KG1 (cell line): ENCODE measurements around the gene PLEKHF1.
"Not testable (repeated sequence)": the region's sequence is repeated elsewhere in the genome, so short reads cannot be mapped to it uniquely, and the experiment has no call there.

ENCODE experiments used
- DNase-seq: peaks from one replicate; lab custom pipeline; 2025; lab: John Stamatoyannopoulos, UW

PLEKHF1 gene

DNA sequence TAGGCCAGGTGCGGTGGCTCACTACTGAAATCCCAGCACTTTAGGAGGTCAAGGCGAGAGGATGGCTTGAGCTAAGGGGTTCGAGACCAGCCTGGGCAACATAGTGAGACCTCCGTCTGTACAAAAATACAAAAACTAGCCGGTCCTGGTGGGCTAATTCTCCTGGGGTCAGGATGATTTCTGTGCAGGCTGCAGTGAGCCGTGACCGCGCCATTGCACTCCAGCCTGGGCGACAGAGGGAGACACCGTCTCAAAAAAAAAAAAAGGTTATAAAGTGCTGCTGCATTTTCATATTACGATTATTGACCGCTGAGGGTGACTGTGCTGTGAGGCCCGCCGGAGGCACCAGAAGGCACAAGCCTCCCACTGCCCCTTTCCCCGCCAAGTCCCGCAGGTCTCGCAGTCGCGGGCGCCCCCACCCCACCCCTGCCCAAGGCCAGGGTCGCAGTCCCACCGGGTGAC lies 477 bp upstream of the PLEKHF1 start:
- DNase-seq, result no peak

DNA sequence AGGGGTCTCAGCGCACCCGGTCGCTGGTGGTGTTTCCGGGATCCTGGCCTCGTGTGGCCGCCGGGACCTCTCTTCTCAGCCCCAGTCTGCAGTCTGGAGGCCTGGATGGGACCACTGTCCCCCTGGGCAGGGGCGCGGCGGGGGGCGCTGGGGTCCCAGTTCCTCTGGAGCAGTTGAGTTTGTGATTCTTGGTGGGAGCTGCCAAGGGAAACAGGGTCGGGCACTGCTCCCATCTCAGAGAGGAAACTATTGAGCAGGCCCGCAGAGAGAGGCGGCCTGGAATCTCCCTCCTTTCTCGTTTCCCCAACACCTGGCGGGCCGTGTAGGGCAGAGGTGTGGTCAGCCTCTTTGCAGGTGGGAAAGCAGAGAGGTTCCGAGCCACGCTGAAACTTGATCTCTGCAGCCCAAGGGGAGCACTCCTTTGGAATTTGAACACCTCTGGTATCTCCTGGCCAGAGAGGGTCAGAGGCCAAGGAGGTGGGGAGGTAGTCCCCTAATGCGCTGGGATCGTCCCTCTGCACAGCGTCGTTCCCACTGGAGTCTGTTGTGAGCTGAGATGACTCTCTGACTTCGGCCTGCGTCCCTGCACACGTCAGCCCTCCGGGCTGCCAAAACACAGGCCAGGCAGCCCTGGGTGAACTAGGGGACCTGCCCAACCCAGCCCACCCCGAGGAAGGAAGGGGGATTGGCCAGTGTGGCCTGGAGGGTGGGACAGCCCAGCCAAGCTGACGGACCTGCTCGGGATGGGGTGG lies 741 bp downstream of the PLEKHF1 start:
- no peak for DNase-seq

DNA sequence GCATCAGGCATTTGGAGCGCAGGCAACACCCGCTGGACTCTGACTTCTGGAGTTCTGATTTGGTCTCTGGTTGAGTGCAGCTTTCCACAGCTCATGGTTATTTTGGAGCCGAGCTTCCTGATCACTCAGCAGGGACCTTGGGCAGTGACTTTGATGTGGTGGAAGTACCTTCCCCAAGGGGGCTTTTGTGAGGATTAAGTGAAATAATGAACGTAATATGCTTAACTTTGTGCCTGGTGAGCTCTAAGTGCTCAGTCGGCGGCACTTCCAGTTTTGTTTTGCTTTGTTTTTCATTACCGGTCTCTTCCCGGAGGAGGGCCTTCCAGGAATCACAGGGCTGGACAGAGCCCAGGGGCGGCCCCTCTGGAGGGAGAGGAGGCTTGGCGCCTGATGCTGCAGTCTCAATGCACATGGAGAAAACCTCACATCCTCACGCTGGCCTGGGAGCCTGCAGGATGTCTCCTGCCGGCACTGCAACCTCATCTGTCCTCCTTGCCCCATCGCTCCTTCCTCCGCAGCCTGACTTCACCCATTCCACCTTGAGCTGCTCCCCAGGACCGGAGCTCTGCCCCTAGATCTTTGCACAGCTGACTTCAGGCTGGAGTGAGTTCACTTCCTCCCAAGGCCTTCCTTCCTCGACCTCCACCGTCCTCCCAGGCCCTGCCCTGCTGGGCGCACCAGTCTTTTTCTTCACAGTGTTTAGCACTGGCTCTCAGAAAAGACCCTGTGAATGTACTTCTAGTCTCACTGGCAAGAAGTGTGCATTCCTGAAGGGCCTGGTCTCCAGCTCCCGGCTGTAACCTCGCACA lies 1.5 kb downstream of the PLEKHF1 start:
- DNase-seq, result no peak

DNA sequence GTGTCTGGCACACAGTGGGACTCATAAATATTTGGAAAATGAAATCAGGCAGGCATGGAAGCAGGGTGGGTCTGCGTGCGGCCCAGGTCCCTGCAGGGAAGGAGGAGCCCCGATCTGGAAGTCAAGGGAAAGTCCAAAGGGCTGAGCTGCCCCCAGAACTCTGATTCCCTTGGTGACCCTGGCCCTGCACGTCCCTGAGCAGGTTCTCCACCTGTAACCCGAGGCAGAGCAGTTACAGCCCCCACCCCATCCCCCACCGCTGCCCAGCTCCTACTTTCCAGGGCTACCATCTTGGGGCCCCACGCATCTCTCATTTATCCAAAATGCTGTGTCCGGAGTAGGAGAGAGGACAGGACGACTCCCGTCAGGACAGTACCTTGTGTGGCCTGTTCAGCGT lies 2.1 kb downstream of the PLEKHF1 start:
- DNase-seq, result no peak

DNA sequence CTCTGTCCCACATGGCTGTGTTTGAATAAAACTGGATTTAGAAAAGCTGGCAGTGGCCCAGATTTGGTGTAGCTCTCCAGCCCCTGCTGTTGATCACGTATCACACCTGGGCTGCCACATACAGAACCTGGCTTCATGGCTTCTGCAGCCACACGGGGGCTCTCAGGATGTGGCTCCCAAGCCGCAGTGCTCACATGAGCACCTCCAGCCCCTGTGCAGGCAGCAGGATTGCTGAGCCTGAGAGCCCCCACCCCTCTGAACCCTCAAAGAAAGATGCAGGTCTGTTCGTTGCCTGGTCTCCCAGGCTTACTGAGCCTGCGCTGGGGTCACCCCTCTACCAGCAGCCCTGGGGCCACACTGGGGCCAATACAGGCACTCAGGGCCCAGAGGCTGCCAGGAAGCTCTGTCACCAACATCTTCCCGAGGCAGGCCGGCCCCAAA lies 2.7 kb downstream of the PLEKHF1 start:
- no peak for DNase-seq

DNA sequence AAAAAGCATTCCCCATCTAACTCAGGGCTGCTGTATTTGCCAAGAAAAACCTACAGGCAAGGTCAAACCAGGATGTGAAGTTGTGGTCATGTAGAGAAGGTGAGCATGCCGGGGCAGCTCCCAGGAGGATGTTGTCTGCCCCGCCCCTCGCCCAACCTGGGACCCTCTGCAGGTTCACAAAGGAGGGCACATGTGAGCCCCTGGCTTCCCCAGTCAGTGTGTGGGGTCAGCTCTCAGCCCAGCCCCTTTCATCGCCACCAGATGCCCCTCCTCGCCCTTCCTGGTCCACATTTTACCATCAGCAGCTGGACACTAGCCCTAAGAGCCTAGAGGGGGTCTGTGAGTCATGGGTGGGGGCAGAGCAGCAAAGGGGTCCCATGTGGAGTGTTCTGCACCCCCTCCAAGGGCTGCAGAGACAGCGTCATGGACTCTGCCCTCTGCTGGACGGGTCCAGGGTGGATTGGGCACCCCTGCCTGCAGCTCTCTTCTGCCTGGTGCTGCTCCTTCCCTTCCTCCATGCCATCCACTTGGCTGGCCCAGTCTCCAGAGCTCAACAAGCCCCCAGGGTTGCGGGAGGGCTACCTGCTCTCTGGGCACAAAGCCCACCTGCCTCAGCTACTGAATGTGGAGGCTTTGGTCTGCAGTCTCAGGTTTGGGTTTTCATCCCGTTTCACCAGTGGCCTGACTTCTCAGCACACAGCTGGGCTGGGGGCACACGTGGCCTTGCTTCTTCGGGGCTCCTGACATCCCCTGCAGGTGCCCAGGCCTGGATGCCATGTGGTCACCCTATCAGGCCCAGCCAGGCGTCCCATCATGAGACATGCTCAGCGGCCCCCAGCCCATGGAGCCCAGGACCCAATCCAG lies 3.7 kb downstream of the PLEKHF1 start:
- DNase-seq, result no peak

DNA sequence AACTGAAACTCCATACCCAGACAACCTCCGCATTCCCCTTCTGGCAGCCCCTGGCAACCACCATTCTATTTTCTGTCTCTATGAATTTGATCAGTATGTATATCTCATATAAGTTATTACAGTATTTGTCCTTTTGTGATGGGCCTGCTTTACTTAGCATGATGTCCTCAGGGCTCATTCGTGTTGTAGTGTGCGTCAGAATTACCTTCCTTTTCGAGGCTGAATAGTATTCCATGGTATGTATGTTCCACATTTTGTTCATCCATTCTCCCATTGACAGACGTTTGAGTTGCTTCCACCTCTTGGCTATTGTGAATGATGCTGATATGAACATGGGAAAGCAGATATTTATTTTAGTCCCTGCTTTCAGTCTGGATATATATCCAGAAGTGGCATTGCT lies 5.0 kb downstream of the PLEKHF1 start:
- DNase-seq, result no peak

DNA sequence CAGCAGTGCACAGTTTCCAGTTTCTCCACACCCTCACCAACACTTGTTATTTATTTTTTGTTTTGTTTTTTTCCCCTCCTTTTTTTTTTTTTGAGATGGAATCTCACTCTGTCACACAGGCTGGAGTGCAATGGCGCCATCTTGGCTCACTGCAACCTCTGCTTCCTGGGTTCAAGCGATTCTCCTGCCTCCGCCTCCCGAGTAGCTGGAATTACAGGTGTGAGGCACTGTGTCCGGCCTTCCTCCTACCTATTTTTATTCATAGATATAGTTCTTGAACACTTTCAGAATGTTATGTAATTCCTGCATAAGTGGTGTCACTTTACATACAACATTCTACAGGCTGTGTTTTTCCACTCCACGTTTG lies 5.7 kb downstream of the PLEKHF1 start:
- DNase-seq, result not testable (repeated sequence)

DNA sequence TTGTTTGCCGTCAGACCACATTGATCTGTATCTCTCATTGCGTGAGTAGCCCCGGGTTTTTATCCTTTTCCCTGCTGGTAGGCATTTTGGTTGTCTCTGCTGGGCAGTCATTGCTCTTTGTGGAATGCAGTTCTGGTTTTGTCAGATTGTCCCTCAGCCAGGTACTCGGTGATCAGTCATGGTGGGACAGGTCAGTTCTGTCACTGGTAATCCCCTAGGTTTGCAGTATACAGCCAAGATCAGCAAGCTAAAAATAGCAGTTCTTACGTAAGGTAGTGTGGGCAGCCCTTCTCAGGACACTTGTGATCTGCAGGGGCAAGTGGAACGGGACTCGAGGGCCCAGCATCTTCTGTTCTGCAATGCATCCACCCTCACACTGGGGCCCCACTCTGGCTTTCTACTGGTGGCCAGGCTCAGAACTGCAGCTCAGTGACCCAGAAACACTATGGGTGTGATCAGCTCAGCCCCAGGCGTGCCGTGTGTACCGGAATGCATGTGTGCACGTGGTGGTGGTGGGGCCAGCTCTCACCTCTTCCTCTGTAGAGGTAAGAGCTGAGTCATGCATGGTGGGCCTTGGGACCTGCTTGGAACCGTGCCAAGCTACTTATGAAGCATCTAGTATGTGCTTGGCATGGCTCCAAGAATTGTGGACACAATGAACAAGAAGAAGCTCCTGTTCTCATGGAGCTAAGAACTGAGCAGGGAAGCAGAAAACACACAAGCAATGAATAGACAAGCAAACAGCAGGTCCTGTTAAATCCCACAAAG lies 6.3 kb downstream of the PLEKHF1 start:
- no peak for DNase-seq

DNA sequence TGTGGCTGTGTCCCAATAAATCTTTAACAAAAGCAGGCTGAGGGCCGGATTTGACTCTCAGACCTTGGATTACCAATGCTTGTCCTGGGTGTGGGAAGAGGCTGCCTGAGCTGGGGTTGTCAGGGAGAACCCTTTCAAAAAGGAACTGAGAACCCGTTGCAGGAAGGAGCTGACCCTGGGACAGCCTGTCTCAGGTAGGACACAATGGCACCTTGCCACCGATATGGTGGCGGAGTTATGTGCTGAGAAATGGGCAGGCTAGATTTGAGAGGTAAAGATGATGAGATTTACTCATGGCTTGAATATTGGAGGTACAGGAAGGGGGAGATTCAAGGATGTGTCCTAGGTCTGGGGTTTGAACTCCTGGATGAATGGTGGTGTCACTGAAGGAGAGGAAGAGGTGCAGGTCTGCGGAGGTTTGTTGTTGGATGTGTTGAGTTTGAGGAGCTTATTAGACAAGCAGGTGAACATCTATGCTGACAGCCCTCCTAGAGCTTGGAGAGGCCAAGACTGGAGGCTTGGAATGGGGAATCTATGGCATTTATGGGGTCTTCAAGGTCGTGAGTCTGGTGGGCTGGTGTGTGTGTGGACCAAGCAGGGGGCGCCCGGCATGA lies 7.2 kb downstream of the PLEKHF1 start:
- no peak for DNase-seq

DNA sequence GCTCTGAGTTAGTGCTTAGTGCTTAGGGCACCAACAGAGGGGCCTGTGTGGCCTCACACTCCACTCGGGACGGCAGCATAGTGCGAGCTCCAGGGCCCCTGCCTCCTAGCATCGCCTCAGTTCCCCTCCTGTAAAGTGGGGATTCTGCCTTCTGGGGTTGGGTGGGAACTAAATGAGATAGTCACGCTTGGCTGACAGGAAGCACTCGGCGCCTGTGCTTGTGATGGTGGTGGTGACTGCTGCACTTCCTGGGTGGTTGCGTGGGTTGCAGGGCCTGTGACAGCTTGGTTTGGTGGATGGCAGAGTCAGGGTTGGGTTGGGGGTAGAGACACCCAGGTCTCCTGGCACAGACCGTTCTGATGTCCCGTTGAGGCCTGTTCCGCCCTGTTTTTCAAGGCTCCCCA lies 7.7 kb downstream of the PLEKHF1 start:
- DNase-seq, result no peak

DNA sequence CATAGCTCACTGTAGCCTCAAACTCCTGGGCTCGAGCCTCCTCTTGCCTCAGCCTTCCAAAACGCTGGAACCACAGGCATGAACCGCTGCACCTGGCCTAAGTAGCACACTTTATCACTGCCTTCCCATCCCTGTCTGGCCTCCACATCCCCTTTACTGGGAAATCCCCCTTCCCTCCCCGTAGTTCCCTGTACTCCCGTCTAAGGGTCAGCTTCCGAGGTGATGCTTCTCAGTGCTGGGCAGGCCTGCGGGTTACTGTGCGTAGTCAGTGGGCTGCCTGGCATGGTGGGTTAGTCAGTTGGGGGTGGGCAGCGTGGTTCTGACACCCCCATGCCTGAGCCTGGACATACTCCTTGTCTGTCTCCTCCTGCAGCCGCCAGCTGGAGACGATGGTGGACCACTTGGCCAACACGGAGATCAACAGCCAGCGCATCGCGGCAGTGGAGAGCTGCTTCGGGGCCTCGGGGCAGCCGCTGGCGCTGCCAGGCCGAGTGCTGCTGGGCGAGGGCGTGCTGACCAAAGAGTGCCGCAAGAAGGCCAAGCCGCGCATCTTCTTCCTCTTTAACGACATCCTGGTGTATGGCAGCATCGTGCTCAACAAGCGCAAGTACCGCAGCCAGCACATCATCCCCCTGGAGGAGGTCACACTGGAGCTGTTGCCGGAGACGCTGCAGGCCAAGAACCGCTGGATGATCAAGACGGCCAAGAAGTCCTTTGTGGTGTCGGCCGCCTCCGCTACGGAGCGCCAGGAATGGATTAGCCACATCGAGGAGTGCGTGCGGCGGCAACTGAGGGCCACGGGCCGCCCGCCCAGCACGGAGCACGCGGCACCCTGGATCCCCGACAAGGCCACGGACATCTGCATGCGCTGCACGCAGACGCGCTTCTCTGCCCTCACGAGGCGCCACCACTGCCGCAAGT lies 8.4 kb downstream of the PLEKHF1 start:
- no peak for DNase-seq

DNA sequence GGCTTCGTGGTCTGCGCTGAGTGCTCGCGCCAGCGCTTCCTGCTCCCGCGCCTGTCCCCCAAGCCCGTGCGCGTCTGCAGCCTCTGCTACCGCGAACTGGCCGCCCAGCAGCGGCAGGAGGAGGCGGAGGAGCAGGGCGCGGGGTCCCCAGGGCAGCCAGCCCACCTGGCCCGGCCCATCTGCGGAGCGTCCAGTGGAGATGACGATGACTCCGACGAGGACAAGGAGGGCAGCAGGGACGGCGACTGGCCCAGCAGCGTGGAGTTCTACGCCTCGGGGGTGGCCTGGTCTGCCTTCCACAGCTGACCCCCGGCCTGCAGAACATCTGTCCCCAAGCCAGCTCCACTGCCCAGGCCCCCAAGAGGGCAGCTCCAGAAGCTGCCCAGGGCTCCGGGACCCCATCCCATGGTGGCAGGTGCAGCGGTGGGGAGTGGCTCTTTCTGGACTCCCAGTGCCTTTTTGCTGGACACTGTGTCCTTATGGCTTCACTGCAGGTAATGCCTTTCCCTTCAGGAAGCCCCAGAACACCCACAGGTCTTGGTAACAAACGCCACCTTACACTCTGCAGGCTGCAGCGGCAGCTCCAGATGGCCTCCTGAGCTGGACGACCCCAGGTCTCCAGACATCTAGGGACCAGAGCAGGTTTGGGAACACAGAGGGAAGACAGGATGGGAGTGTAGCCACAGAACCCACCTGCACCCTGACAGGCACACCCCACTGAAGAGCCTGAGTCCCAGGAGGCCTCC lies 9.3 kb downstream of the PLEKHF1 start:
- no peak for DNase-seq

DNA sequence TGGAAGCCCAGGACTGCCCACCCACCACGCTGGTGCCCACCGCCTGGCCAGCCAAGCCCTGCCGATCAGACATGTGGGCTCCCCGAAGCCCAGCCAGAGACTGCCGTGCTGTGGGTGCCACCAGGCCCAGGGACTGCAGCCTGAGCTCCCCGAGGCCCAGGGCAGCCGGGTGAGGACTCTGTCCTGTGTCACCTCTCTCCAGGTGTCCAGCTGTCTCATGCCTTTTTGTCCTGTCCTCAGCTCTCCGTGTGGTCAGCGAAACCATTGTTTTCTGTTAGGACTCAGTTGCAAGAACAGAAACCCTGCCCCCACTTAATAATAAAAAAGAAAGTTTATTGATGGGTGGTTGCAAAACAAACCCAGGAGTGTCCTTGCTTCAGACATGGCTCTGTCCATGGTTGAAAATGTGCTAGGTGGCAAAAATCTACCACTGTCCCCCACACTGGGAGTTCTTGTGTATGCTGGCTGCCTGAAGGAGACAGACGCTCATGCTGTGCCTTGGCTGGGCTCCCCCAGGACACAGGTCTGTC lies 9.9 kb downstream of the PLEKHF1 start:
- DNase-seq, result no peak

DNA sequence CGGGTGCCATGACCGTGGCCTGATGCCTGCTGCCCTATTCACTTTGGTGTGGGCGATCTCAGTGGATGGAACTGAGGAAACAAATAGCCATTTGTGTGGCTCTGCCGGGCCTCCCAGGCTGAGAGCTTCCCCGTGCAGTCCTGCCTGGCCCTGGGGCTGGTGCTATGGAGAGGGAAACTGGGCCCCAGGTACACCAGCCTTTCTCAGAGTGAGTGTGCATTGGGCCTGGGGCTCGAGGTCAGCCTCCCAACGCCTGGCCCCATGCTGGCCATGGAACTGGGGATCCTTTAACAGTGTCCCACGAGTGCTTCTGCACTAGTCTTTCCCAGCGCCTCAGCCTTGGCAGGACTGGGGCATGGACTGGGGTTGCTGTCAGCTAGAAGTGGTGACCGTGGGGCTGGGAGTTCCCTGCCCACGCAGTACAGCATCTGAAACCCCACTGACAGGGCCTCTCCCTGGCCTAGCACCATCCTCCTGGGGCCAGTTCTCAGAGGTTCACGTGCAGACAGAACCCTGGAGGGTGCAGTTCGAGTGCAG lies 10.5 kb downstream of the PLEKHF1 start:
- DNase-seq, result no peak

DNA sequence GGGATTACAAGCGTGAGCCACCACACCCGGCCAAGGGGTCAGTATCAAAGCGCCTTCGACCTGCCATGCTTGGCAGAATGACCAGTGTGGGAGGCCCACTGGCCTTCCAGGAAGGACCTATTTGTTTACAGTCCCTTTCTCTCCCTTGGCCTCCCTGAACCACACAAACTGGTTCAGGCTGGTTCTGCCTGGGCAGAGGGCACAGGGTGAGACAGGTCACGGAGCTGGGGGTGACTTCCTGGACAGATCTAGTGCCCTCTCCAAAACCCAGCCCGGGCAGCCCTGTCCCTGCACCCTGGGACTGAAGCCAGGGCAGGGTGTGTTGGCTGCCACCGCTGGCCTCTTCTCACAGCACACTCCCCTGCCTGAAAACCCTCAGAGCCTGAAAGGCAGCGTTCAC lies 11.3 kb downstream of the PLEKHF1 start:
- no peak for DNase-seq

DNA sequence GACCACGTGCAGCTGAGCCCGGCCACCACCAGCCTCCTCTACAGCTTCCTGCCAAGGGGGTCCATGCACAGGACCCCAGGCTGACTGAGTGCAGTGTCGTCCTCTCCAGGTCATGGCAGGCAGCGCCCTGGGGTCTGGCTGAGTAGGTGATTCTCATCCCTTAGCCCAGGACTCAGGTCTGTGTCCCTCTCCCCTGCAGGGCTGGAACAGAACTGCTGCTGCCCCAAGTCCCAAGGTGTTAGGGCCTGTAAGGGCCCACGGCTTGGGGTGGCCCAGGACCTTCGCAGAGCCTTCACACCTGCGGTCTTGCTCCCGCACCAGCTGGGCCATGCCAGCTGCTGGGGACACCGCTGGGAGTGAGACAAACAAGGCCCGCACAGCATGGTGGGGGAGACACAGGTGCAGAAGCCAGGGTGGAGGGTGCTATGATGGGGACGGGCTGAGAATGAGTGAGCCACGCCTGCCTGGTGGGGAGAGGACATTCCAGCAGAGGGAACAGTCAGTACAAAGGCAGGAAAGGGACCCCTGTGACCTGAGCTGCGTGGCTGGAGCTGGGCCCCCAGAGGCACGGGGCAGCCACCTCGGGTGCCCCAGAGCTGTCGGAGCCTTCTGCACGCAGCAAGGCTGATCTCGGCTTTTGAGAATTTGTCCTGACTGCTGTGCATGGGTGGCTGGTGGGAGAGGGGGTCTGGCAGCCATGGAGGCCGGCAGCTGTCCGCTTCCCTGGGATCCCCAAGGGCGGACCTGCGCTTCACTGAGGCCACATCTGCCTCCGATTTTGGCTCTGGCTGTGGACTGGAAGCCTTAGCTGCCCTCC lies 11.9 kb downstream of the PLEKHF1 start:
- no peak for DNase-seq

DNA sequence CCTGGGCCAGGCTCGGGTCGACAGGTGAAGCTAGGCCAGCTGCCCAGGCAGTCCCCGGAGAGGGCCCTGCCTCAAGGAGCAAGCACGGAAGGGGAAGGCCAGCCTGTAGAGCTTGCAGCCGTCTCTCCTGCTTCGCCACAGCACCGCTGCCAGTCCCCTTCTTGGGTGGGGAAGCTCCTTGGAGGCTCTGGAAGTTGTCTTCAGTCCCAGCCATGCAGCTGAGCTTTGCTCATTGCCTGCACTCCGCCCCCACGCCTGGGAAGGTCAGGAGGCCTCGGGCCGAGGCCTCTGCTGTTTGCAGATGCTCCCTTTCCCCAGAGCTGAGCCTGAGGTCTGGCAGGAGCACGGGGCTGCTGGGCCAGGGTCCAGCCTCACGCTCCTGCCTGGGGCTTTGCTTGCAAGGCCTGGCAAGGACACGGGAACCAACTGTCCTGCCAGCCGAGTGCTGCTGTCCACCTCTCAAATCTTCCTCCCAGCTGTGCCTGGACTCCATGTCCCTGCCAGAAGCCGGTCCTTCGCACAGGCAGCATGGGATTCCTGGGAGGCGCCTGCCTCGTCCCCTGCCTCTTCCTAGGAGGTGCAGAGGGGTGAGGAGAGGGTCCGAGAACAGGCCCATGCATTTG lies 13.3 kb downstream of the PLEKHF1 start:
- no peak for DNase-seq
